Central memory CD4-positive, alpha-beta T cell (primary cell): Measurements from ENCODE around the gene GABRG3.

ENCODE experiments used
- DNase-seq: peaks from one replicate; pipeline ENCODE4 v3.0.0; 2022

Gene GABRG3

DNA sequence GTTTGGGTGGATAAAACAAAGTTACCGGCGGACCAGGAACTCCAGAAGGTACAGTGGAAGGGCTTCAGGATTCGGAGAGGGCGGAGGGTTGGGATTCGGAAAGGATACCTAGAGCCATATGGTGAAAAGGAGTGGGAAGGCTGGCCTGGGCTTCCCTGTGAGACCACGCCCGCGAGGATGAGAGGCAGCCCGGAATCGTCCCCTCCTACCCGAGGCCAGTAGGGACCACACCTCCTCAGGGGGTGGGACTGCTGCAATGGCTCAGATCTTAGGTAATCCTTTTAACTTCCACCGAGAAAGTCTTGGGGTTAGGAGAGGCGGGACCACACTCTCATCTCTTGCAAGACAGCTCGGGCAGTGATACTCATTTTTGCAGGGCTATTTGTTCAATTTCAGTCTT, 616.8 kb downstream of the GABRG3 start:
- DNase-seq = no peak

DNA sequence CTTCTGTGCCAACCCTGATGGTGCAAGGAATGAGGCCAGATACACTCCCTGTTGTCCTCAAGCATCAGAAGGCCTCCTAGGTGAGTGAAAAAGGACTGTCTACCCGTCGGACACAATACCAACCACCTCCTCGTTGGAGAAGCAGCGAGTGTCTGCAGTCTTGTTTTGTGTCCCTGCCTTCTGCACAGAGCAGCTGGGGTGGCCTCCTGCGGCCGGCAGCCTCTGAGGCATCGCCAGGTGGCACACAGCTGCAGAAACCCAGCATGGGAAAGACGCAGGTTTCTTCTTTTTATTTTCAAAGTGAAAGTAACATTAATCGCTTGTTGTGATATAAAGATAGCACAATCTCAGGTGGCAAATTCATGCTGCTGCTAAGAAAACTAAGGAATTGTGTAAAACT, 618.3 kb downstream of the GABRG3 start:
- no peak for DNase-seq

DNA sequence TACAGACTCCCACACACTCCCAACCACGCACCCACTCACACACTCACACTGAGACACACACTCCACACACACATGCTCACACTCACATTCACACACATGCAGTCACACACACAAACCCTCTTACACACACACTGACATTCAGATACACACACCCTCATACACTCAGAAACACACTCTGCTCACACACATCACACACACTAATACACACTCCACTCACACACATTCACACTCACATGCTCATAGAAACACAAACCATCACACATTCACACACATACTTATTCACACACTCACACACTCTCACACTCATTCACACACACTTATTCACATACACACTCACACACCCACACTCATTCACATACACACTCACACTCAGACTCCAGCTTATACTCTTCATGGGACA, 618.8 kb downstream of the GABRG3 start:
- no peak for DNase-seq
